NB4 (cell line): ENCODE measurements around the gene PPP1R3D.
A peak's percentile ranks its signal among the peaks of the same experiment; 100 is the strongest.

Experiments used
- CTCF ChIP-seq: IDR thresholded peaks from one replicate; pipeline ENCODE4 v1.5.1; 2012; ENCODE audit warnings: low read depth, low read length
- MYC ChIP-seq: IDR thresholded peaks from 2 replicates; pipeline ENCODE4 v1.6.1; 2011; ENCODE audit warnings: low read depth, low read length
- POLR2A ChIP-seq: IDR thresholded peaks from 2 replicates; pipeline ENCODE4 v1.6.1; 2011; ENCODE audit warnings: mild to moderate bottlenecking; ENCODE audit not compliant: insufficient read length; ENCODE audit errors: extremely low read depth
- TF ChIP-seq, protein P1 (sequence below): IDR thresholded peaks from 2 replicates; pipeline ENCODE4 v1.6.1; 2011; ENCODE audit warnings: low read depth, low read length

DNA sequence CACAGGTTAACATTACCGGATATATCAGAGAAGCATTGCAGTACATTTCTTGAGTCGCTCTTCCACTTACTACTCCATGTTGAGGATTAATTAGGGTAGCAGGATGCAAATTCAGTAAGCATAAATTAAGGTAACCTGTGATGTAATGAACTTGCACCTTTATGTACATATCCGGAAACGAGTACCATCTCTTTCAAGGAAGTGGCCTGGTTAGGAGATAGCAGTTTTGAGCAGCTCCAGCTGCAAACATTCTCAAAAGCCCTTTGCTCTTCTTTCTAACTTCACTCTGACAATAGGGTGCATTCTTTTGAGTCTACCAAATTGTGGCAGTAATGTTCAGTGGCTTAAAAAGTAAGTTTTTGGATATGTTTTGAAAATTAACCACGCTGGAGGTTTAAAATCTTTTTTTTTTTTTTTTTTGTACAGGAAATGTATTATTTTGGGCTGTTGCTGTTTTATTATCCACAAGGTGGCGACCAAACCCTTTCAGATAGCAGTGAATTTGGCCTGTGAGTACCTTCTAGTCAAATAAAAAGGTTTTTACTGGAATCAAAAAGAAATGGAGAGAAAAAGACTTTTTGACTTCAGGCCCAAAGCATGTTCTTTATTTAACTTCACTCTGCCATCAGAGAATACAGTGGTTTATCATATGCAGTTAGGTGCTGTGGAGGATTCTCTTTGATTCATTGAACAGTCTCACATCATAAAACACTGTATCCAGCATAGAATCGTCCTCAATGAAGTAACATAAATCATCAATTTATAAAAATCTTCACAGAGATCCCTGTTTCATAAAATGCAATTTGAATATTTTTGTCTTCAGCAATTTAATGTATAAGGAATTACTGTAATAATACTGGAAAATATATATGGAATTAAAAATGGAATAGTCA, 9.0 kb upstream of the PPP1R3D start:
- TF ChIP-seq CTCF (peak; percentile 53), POLR2A (no peak), MYC (no peak)
- TF ChIP-seq, protein P1, sequence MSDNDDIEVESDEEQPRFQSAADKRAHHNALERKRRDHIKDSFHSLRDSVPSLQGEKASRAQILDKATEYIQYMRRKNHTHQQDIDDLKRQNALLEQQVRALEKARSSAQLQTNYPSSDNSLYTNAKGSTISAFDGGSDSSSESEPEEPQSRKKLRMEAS = no peak
